Aorta (tissue), 5 donors: Measurements from ENCODE around the gene TIMP4. TPM values are rescaled to one million over a fixed set of nuclear protein-coding genes. Genes with fewer than 3 reads are reported as not detected.

Experiments used
- ATAC-seq: fragments of 200-7000 bp; cut with Tn5 transposase; one replicate; pipeline ENCODE4 v1.9.1; 2022; ENCODE audit warnings: moderate library complexity; ENCODE audit not compliant: low FRiP score
- DNase-seq, 2 donors: peaks; one replicate each; pipeline ENCODE4 v3.0.0-alpha.2; 2020
- H3K27ac ChIP-seq, 2 donors: one replicate each; pipeline ENCODE4 v1.5.1; 2013; ENCODE audit warnings: low read length in 2 of 2, mild to moderate bottlenecking in 2 of 2, moderate library complexity in 2 of 2, control low read depth in 1 of 2, inconsistent platforms in 1 of 2, low read depth in 1 of 2
- H3K27me3 ChIP-seq, 2 donors: one replicate each; pipeline ENCODE4 v1.6.1; 2013; ENCODE audit warnings: control low read depth in 1 of 2, low read length in 1 of 2, mild to moderate bottlenecking in 1 of 2, moderate library complexity in 1 of 2; ENCODE audit not compliant: insufficient read depth in 2 of 2, control insufficient read depth in 1 of 2
- H3K36me3 ChIP-seq, 2 donors: one replicate each; pipeline ENCODE4 v1.6.1; 2013; ENCODE audit warnings: control low read depth in 1 of 2, low read length in 1 of 2, mild to moderate bottlenecking in 1 of 2; ENCODE audit not compliant: insufficient read depth in 2 of 2, control insufficient read depth in 1 of 2
- H3K4me1 ChIP-seq, 2 donors: one replicate each; pipeline ENCODE4 v1.6.1; 2013; ENCODE audit warnings: low read length in 2 of 2, control low read depth in 1 of 2, mild to moderate bottlenecking in 1 of 2, moderate library complexity in 1 of 2; ENCODE audit not compliant: insufficient read depth in 2 of 2, control insufficient read depth in 1 of 2
- H3K4me3 ChIP-seq, 2 donors: one replicate each; pipeline ENCODE4 v1.5.1; 2013; ENCODE audit warnings: low read length in 2 of 2, control low read depth in 1 of 2, mild to moderate bottlenecking in 1 of 2
- H3K9me3 ChIP-seq: one replicate; pipeline ENCODE4 v1.6.1; 2013; ENCODE audit warnings: mild to moderate bottlenecking, low read length; ENCODE audit not compliant: control insufficient read depth
- WGBS, 2 donors: extraction: QIAGEN DNeasy Blood & Tissue Kit; methylation state at CpG; one replicate each; pipeline ENCODE4 v1.1.7; 2013; 5-methylcytosine and 5-hydroxymethylcytosine counted together
- intact Hi-C, 2 donors: fragments of 100-400 bp; cut with DNase I; formaldehyde crosslinking; loops; one replicate each; pipeline versions ENCODE4 v1.14.2 to v1.15.0; 2022
- polyA plus RNA-seq, 2 donors: library from polyadenylated mRNA; stranded (reverse); fragments of 200-250 nt; gene quantifications; one replicate each; pipeline ENCODE4 v1.2.3, GENCODE V29; 2013
- total RNA-seq, 2 donors: library from RNA; stranded (reverse); fragmentation: NEBNext Ultra II Directional; extraction: Animal tissue kit (Norgen Biotek cat#: 25700); gene quantifications; one replicate each; pipeline ENCODE4 v1.2.1, GENCODE V29; 2021
- donor health status: healthy with polysubstance abuse.
- donor health status: Bipolar disorder and iron deficiency.
- donor health status: DM: no; HTN: no; CAD: no.
- donor health status: DM: no; HTN: no; CAD: no.
- donor health status: DM: yes; HTN: yes; CAD: no.

The TIMP4 gene
- total and polyA plus RNA-seq, 4 donors, result 8.3 to 80.1 (median 46.2) TPM

DNA sequence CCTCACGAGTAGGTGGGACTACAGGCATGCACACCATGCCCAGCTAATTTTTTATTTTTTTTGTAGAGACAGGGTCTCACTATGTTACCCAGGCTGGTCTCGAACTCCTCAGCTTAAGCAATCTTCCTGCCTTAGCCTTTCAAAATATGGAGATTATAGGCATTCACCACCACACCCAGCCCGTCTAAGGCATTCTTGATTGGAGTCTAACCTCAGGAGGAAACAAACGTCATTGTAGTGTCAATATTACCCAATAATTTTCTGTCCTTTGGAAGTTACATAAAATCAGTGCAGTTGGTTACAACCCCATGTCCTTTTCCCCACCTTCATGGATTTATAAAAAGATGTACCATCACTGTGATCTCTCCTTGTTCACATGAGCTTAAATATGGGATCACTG lies 41.8 kb downstream of the TIMP4 start:
- Histone ChIP-seq H3K4me3 (no peak overlapping the region), H3K36me3 (no peaks in the 10 kb centered on the region), H3K27ac (no peak overlapping the region), H3K4me1 (no peaks in the 10 kb centered on the region), H3K9me3 (no peaks in the 10 kb centered on the region), H3K27me3 (peaks cover 0 to 2% of the 10 kb centered on the region in 2 donors)
- DNase-seq (no peak), ATAC-seq (no peak)
- 59 to 73% methylated on average over 4 of the region's 4 CpGs for WGBS, 2 donors
- intact Hi-C loops, result no loop called here

DNA sequence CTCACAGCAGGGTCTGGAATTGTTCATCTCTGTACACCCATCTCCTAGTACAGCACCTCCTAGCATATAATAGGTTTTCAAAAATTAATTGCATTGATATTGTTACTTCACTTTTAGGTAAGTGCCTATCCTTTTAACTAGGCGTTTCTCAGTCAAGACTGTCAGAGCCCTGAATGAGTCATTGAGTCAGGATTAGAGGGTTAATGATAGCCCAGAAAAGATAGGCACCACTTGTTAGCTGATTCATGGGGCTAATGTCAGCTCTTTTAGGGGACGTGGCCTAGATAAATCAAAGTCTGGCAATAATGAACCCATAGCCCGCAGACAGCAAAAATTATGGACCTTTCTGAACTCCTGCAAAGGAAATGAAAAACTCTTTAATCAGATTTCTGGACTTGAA lies 42.9 kb downstream of the TIMP4 start:
- Histone ChIP-seq H3K4me3 (no peak overlapping the region), H3K4me1 (no peaks in the 10 kb centered on the region), H3K27ac (no peak overlapping the region), H3K27me3 (peaks cover 0 to 2% of the 10 kb centered on the region in 2 donors), H3K9me3 (no peaks in the 10 kb centered on the region), H3K36me3 (no peaks in the 10 kb centered on the region)
- intact Hi-C loops, result no loop called here
- WGBS, 2 donors, result 40 to 53% methylated on average over 3 of the region's 3 CpGs
- ATAC-seq, result no peak
- DNase-seq, result no peak

- Histone ChIP-seq H3K36me3 (no peaks in the 10 kb centered on the region), H3K9me3 (no peaks in the 10 kb centered on the region), H3K4me3 (no peak overlapping the region), H3K4me1 (no peaks in the 10 kb centered on the region), H3K27ac (no peak overlapping the region), H3K27me3 (no peaks in the 10 kb centered on the region)
- intact Hi-C loops, result no loop called here
- 68 to 72% methylated on average over 3 of the region's 3 CpGs for WGBS, 2 donors
- ATAC-seq (no peak), DNase-seq (no peak)
These were observed 43.6 kb downstream of the TIMP4 start for GRCh38 chr3:12115104-12115503.

- ATAC-seq (no peak), DNase-seq (no peak)
- H3K4me3 ChIP-seq, result no peak overlapping the region
- H3K36me3 ChIP-seq, result no peaks in the 10 kb centered on the region
- intact Hi-C loops, result no loop called here
- no peaks in the 10 kb centered on the region for H3K27me3 ChIP-seq
- H3K9me3 ChIP-seq, result no peaks in the 10 kb centered on the region
- H3K4me1 ChIP-seq, result no peaks in the 10 kb centered on the region
- H3K27ac ChIP-seq, result no peak overlapping the region
These were observed 44.5 kb downstream of the TIMP4 start for GRCh38 chr3:12114251-12114650.

GRCh38 chr3:12107071-12107713 lies 51.5 kb downstream of the TIMP4 start:
- intact Hi-C loops, result no loop called here
- 37 to 46% methylated on average over 8 of the region's 8 CpGs for WGBS, 2 donors
- H3K4me1 ChIP-seq, result no peaks in the 10 kb centered on the region

More at GRCh38 chr3:12107071-12107713, 51.5 kb downstream of the TIMP4 start:
- Histone ChIP-seq H3K27me3 (peaks cover 0 to 1% of the 10 kb centered on the region in 2 donors), H3K4me3 (no peak overlapping the region), H3K36me3 (no peaks in the 10 kb centered on the region), H3K9me3 (no peaks in the 10 kb centered on the region), H3K27ac (no peak overlapping the region)
- DNase-seq, result no peak
- no peak for ATAC-seq

Other genes starting within 250 kb of the TIMP4 start
- 1 to 10 TPM; 1.3 to 1.4 TPM for gene SYN2, start 154.5 kb downstream of the TIMP4 start, total RNA-seq
- gene SYN2, start 154.5 kb downstream of the TIMP4 start, polyA plus RNA-seq, result under 1 TPM; 0.13 to 0.20 TPM
- 10 to 100 TPM; 17.9 to 21.0 TPM for gene PPARG, start 130.2 kb upstream of the TIMP4 start, total RNA-seq
- gene PPARG, start 130.2 kb upstream of the TIMP4 start, polyA plus RNA-seq, result 10 to 100 TPM in 1 of 2 donors, 1 to 10 TPM in 1; 5.1 to 17.0 TPM